ENCODE results near the gene LTBP3. TPM values are rescaled to one million over a fixed set of nuclear protein-coding genes. Genes with fewer than 3 reads are reported as not detected.

The LTBP3 gene
- total RNA-seq, 1 experiment from 2014 or later = 10.6 TPM

GRCh38 chr11:65559535-65559934 is 1.4 kb upstream of the LTBP3 start:
- WGBS (ENCODE audit: extremely low coverage, insufficient read length, low lambda C conversion rate) = no CpG with 5 or more reads among the region's 5 CpGs
- H2AFZ ChIP-seq (ENCODE audit: low read length) = no peak overlapping the region
- Mint-ChIP-seq H3K27ac (no peak overlapping the region), H3K36me3 (ENCODE audit: insufficient read depth in 1 of 3, low read depth in 3 of 3) (no peaks in the 10 kb centered on the region), H3K27me3 (ENCODE audit: low read depth) (peaks cover 45% of the 10 kb centered on the region), H3K4me3 (peak overlapping the region; percentile 4 to 72; a peak in 3 of 5 replicates), H3K9me3 (no peaks in the 10 kb centered on the region), H3K4me1 (peaks cover 42 to 59% of the 10 kb centered on the region in 2 experiments)
- no peak overlapping the region for H3K23ac ChIP-seq (ENCODE audit: insufficient read length, low read depth, low read length)
- no peaks in the 10 kb centered on the region for H4K20me1 ChIP-seq (ENCODE audit: control insufficient read depth, insufficient read depth, insufficient read length)
- H4K5ac ChIP-seq (ENCODE audit: insufficient read length, low read depth, low read length) = no peak overlapping the region
- no peaks in the 10 kb centered on the region for H3K79me2 ChIP-seq (ENCODE audit: insufficient read depth, low read length)
- no peak overlapping the region for H2BK20ac ChIP-seq (ENCODE audit: low read depth, low read length, poor library complexity, severe bottlenecking)
- H3K4me1 ChIP-seq (ENCODE audit: insufficient read depth, low read length) = peaks cover 6% of the 10 kb centered on the region; the same call in 1 of the 2 replicates
- H4K91ac ChIP-seq (ENCODE audit: insufficient read length, low read depth, low read length) = no peak overlapping the region
- no peak overlapping the region for H3K56ac ChIP-seq (ENCODE audit: insufficient read length, low read depth, low read length)
- H2BK12ac ChIP-seq (ENCODE audit: insufficient read length, low read depth, low read length) = no peak overlapping the region
- no peak overlapping the region for H3K27ac ChIP-seq (ENCODE audit: insufficient read length, low read depth, low read length)
- H2AK5ac ChIP-seq (ENCODE audit: insufficient read length, low read length) = no peak overlapping the region
- H3K23me2 ChIP-seq (ENCODE audit: insufficient read length, low read depth, low read length, poor library complexity, severe bottlenecking) = no peaks in the 10 kb centered on the region
- DNase-seq = no peak
- H3K18ac ChIP-seq (ENCODE audit: insufficient read length, low read depth, low read length) = no peak overlapping the region
- no peaks in the 10 kb centered on the region for H3K79me1 ChIP-seq (ENCODE audit: insufficient read depth, low read depth, low read length, poor library complexity, severe bottlenecking)
- no peak overlapping the region for H2BK120ac ChIP-seq (ENCODE audit: low read depth, low read length, poor library complexity, severe bottlenecking)
- no peak overlapping the region for H4K8ac ChIP-seq (replicated peaks; ENCODE audit: insufficient read length, low read depth, low read length)
- H2BK15ac ChIP-seq (ENCODE audit: low read depth, low read length) = no peak overlapping the region
- TF ChIP-seq CTCF (conservative IDR thresholded peaks at IDR 0.05) = no peak
- H3K27me3 ChIP-seq (ENCODE audit: insufficient read depth, low read length) = no peaks in the 10 kb centered on the region; the same call in 1 of the 2 replicates
- no peak overlapping the region for H2BK5ac ChIP-seq (ENCODE audit: insufficient read length, low read length)
- H3T11ph ChIP-seq (ENCODE audit: low read length) = no peak overlapping the region
- H3K14ac ChIP-seq (ENCODE audit: insufficient read depth, low read length) = no peak overlapping the region
- no peak overlapping the region for H3K9ac ChIP-seq (ENCODE audit: extremely low read depth, insufficient read length, low read length)
- no peak overlapping the region for H3K4ac ChIP-seq (ENCODE audit: low read depth, low read length)
- no peak overlapping the region for H3K4me2 ChIP-seq (ENCODE audit: insufficient read depth, insufficient read length, low read length)
- H3K9me3 ChIP-seq (ENCODE audit: control insufficient read depth, low read depth, low read length) = no peaks in the 10 kb centered on the region

Data from H9 (cell line).